VCaP (cell line): Measurements from ENCODE around the gene MMD.
A peak's percentile ranks its signal among the peaks of the same experiment; 100 is the strongest.

Experiments used
- H3K27ac ChIP-seq: fragments of 450-650 bp; 2 replicates; pipeline ENCODE4 v1.5.1; 2017
- TF ChIP-seq, protein P1 (sequence below): fragments of 450-650 bp; conservative IDR thresholded peaks from 2 replicates; pipeline ENCODE4 v1.5.1; 2017; ENCODE audit warnings: mild to moderate bottlenecking, moderate library complexity

The MMD gene

DNA sequence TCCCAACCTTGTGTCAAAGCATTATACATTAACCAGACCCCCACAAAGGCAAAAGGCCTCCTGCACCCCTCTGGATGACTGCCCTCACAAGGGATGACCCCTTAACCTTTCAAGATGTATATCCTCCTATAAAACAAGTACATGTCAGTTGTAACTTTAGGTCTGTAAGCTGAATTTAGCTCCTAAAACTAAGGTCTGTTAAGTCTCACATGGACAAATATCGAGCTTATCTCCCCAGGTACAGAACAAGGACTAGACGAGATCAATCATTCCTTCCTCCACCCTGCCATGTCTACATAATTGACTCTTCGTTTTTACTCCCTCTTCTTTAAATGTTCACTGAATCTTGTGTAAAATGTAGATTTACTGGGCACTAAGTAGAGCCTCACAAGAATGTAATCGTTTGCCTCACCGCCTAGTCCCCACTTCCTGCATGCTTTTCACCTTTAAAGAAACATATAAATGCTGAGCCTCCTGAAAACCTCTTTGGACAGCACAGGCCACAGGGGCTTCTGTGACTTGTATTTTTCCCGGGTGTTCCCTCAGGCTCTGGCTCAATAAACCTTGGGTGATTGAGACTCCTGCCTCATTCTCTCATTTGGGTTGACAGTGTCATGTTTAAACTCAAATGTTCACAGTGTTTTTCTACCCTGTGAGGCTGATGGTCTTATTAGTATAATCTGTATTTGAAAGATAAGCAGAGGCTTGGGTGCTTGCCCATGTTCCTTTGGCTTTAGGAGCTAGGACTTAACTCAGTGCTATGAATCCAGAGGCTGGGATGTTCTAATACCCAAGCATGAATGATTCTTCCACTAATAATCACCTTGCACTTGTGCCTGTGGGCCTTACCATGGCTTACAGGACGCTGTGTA lies 37.6 kb downstream of the MMD start:
- peak overlapping the region; percentile 64 for H3K27ac ChIP-seq
- TF ChIP-seq, protein P1, sequence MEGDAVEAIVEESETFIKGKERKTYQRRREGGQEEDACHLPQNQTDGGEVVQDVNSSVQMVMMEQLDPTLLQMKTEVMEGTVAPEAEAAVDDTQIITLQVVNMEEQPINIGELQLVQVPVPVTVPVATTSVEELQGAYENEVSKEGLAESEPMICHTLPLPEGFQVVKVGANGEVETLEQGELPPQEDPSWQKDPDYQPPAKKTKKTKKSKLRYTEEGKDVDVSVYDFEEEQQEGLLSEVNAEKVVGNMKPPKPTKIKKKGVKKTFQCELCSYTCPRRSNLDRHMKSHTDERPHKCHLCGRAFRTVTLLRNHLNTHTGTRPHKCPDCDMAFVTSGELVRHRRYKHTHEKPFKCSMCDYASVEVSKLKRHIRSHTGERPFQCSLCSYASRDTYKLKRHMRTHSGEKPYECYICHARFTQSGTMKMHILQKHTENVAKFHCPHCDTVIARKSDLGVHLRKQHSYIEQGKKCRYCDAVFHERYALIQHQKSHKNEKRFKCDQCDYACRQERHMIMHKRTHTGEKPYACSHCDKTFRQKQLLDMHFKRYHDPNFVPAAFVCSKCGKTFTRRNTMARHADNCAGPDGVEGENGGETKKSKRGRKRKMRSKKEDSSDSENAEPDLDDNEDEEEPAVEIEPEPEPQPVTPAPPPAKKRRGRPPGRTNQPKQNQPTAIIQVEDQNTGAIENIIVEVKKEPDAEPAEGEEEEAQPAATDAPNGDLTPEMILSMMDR: no peak

DNA sequence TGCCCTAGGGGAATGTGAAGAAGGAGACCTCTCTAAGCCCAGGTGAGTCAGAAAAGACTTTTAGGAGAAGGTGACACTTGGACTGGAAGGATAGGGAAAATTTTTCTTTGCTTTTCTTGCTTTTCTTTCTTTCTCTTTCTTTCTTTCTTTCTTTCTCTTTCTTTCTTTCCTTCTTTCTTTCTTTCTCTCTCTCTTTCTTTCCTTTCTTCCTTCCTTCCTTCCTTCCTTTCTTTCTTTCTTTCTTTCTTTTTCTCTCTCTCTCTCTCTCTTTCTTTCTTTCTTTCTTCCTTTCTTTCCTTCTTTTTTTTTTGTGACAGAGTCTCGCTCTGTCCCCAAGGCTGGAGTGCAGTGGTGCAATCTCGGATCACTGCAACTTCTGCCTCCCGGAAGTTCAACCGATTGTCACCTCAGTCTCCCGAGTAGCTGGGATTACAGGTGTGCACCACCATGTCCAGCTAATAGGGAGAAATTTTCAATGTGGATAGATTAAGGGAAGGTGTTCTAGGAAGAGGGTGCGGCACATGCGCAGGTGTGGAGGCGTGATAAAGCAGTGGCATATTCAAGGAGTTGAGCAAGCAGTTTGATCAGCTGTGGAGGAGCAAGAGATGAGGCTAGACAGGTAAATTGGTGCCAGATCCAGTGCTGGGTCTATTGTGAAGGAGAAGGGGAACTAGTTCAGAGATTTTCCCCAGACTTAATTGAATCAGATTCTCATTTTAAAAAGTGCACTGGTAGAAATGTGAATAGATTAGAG lies 40.4 kb downstream of the MMD start:
- H3K27ac ChIP-seq: no peak overlapping the region
- TF ChIP-seq, protein P1: no peak

DNA sequence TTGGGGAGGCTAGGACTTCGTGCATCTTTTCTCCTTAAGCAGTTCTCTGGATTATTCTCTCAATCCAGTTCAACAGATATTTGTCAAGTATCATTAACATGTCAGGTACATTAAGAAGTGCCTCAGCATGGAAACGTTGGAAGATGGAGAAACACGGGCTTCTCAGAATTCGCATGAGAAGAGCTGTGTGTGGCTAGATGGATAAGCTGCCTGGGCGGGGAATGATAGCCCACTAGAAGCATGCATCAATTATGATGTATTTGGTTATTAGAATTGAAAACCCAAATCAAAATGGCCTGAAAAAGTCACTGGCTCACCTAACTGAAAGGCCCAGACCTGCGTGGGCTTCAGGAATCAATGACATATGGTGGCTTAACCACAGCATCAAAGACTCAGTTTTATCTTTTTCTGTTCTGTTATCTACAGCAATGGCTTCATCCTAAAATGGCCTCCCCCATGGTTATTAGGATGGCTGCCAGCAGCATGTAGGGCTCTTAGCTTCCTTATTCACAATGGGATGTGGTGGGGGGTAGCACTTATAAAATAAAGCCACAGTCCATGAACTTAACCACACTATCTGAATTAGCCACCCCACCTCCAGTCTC lies 43.9 kb downstream of the MMD start:
- TF ChIP-seq, protein P1: no peak
- H3K27ac ChIP-seq: no peak overlapping the region

DNA sequence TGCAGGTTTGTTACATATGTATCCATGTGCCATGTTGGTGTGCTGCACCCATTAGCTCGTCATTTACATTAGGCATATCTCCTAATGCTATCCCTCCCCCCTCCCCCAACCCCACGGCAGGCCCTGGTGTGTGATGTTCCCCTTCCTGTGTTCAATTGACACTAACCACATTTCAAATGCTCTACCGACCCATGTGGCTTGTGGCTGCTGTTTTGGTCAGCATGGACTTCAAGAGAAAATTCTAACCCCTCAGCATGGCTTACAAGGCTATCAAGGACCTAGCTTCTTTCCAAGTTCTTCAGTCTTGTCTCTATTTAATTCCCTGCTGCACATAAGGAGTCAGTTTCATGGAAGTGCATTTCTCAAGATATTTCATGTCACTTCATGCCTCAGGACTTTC lies 52.9 kb downstream of the MMD start:
- TF ChIP-seq, protein P1: no peak

DNA sequence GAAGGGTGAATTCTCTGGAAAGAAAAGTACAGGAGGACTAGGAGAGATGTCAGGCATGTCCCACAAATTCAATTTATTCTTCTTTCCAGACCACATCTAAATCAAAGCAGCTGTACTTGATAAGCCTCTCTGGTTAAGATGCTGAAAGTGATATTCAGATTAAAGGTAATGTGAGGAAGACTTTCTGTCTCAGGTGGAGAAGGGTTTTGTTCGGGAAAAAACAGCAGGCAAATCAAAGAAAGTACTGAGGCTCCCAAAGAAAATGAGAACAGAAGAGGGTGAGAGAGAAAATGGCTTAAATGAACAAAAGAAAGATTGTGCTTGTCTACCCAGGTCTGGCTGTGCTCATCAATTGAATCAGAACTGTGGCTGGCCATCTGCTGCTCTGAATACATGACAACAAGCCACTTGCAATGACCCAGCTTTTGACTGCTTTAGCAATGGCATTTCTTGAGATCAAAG lies 55.6 kb downstream of the MMD start:
- H3K27ac ChIP-seq: no peak overlapping the region
- TF ChIP-seq, protein P1: no peak

More for the DNA sequence above, 52.9 kb downstream of the MMD start:
- H3K27ac ChIP-seq: no peak overlapping the region

DNA sequence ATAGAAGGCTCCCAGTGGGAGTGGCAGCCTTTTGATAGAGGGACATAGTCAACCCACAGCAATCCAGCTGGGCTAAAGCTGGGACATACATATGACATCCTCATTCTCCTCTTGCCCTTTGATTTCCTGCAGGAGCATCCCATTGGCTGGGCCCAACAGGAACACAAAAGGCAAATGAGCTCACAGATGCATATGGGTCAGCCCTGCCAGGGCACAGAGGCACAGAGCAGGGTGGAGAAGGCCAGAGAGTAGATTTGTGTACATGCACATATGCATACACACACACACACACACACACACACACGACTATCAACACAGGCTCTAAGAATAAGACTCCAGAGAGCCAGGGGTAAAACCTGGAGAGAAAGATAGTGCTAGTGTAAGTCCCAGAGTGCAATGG lies 58.6 kb downstream of the MMD start:
- H3K27ac ChIP-seq: no peak overlapping the region; the same call in 1 of the 2 replicates
- TF ChIP-seq, protein P1: no peak

DNA sequence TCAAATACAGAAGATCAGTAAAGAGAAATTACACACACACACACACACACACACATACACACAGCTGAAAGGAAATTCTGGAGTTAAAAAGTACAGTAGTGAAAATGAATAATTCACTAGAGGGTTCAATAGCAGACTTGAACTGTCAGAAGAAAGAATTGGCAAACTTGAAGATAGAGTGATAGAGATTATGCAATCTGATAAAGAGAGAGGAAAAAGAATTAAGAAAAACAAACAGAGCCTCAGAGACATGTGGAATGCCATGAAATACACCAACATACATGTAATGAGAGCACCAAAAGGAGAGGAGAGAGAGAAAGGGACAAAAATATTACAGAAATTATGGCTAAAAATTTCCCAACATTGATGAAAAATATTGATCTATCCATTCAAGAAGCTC lies 60.7 kb downstream of the MMD start:
- no peak overlapping the region for H3K27ac ChIP-seq
- TF ChIP-seq, protein P1: no peak
